ENCODE results near the gene TSEN15. TPM values are rescaled to one million over a fixed set of nuclear protein-coding genes. Genes with fewer than 3 reads are reported as not detected.
A peak's percentile ranks its signal among the peaks of the same experiment; 100 is the strongest.

The TSEN15 gene
- 88.7 and 97.5 TPM in 2 replicates for total RNA-seq (2022)
- percentile 91 among the genes with signal in this experiment for Bru-seq, nascent RNA
- BruChase-seq, experiment 1, labeled RNA remaining after a 6-hour chase, result percentile 85 among the genes with signal in this experiment
- percentile 95 among the genes with signal in this experiment for BruChase-seq, experiment 2, labeled RNA remaining after a 2-hour chase
- long read RNA-seq, transcript TSEN15-207 (5 exons, 1,834 nt), result minor isoform, 17 of 377 reads
- long read RNA-seq, transcript TSEN15-203 (4 exons, 1,844 nt), result minor isoform, 33 of 377 reads
- long read RNA-seq, transcript TSEN15-216 (5 exons, 1,986 nt), result major isoform, 250 of 377 reads
- long read RNA-seq, transcript TSEN15-208 (4 exons, 2,219 nt), result minor isoform, 41 of 377 reads
- long read RNA-seq, partial matches to known transcripts, result 4 of 377 reads
- long read RNA-seq, other reads (novel, unspliced or antisense), result 16 of 377 reads

DNA sequence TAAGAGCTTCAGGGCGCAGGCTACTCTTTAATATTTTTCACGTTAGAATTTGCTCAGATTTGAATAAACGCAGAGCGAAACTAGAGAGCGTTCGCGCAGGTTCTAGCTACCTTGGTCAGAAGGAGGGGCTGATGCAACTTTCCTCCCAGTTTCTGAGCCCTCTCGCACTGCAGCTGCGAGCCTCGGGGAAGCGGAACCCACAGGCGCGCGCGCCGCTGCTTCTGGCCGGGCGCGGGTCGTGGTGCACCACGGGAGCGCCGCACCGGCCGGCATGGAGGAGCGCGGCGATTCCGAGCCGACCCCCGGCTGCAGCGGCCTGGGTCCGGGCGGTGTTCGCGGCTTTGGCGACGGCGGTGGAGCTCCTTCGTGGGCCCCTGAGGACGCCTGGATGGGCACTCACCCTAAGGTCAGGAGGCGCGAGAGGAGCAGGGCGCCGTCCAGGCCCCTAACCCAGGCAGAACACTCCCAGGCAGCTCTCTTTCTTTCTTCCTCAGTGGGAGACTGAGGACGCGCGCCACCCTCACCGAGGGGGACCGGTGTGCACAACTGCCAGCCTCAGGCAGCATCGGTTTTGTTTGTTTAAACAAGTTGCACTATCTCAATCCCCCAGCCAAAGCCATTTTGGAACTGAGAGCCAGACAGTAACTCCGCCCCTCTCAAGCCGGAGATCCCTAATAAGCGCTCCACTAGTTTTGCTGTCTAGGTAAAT lies at the start of gene TSEN15:
TSS of gene TSEN15 (plus strand) at position 246 of the 709 bp plus-strand sequence. CDS start at position 272, 26 bp downstream.
- Mint-ChIP-seq H3K27me3 (ENCODE audit: insufficient read depth, unreplicated experiment) (peaks cover 22% of the 10 kb centered on the region), H3K4me3 (ENCODE audit: unreplicated experiment) (peak within 1 kb of the TSS; percentile 93), H3K4me1 (ENCODE audit: insufficient read depth, unreplicated experiment) (peaks cover 26% of the 10 kb centered on the region), H3K27ac (ENCODE audit: low read depth, unreplicated experiment) (peak within 1 kb of the TSS; percentile 98), H3K36me3 (ENCODE audit: insufficient read depth, unreplicated experiment) (peaks cover 12% of the 10 kb centered on the region), H3K9me3 (ENCODE audit: unreplicated experiment) (no peaks in the 10 kb centered on the region)
- TF ChIP-seq, protein P1, sequence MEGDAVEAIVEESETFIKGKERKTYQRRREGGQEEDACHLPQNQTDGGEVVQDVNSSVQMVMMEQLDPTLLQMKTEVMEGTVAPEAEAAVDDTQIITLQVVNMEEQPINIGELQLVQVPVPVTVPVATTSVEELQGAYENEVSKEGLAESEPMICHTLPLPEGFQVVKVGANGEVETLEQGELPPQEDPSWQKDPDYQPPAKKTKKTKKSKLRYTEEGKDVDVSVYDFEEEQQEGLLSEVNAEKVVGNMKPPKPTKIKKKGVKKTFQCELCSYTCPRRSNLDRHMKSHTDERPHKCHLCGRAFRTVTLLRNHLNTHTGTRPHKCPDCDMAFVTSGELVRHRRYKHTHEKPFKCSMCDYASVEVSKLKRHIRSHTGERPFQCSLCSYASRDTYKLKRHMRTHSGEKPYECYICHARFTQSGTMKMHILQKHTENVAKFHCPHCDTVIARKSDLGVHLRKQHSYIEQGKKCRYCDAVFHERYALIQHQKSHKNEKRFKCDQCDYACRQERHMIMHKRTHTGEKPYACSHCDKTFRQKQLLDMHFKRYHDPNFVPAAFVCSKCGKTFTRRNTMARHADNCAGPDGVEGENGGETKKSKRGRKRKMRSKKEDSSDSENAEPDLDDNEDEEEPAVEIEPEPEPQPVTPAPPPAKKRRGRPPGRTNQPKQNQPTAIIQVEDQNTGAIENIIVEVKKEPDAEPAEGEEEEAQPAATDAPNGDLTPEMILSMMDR (IDR thresholded peaks at IDR 0.05; ENCODE audit: unreplicated experiment), result no peak
- ChIA-PET POLR2A (interaction anchor here (0.6 to 3.2 kb wide), 24 partner anchors 9 to 1106 kb away, joined by 3 to 37 read pairs (median 5); partner anchors contain the start of genes ARPC5, C1orf21 and EDEM3), CTCF (interaction anchor here (0.6 to 2.1 kb wide), 12 partner anchors 9 to 640 kb away, joined by 3 to 7 read pairs (median 3); no protein-coding TSS in a partner anchor)
- no TSS peak for BruUV-seq (replicated peaks)
- intact Hi-C loops (cut with micrococcal nuclease), result no loop called here
- peak; percentile 94 for DNase-seq (ENCODE audit: unreplicated experiment)

DNA sequence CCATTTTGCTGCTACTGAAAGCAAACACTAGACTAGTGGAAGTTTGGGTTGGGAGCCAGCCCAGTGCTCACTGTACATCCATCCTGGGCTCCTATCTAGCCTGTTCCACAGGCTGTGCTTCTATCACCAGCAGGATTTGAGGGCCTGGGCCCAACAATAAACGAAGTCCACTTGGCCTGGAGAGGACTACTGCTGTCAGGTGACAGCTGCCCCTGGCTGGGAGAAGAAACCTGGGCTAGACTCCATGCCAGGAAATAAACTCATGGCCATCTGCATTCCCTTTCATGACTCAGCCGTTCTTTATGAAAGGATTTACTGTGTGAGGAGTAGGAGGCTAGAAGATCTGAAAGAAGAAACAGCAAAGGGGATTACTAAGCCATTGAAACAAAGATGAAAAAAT lies 49.5 kb upstream of the TSEN15 start:
- CTCF ChIA-PET, result no interaction called here
- no peaks in the 10 kb centered on the region for H3K36me3 Mint-ChIP-seq (ENCODE audit: insufficient read depth, unreplicated experiment)
- H3K27ac Mint-ChIP-seq (ENCODE audit: low read depth, unreplicated experiment), result no peak overlapping the region
- POLR2A ChIA-PET, result interaction anchor here (0.6 kb wide), 1 partner anchor 21 kb away, joined by 3 read pairs; no protein-coding TSS in a partner anchor
- intact Hi-C loops (cut with micrococcal nuclease), result no loop called here
- no peaks in the 10 kb centered on the region for H3K27me3 Mint-ChIP-seq (ENCODE audit: insufficient read depth, unreplicated experiment)
- peak; percentile 68 for DNase-seq (ENCODE audit: unreplicated experiment)
- H3K4me3 Mint-ChIP-seq (ENCODE audit: unreplicated experiment), result no peak overlapping the region
- H3K4me1 Mint-ChIP-seq (ENCODE audit: insufficient read depth, unreplicated experiment), result peaks cover 7% of the 10 kb centered on the region
- H3K9me3 Mint-ChIP-seq (ENCODE audit: unreplicated experiment), result no peaks in the 10 kb centered on the region
- no TSS peak for BruUV-seq (replicated peaks)
- TF ChIP-seq, protein P1 (IDR thresholded peaks at IDR 0.05; ENCODE audit: unreplicated experiment), result no peak

DNA sequence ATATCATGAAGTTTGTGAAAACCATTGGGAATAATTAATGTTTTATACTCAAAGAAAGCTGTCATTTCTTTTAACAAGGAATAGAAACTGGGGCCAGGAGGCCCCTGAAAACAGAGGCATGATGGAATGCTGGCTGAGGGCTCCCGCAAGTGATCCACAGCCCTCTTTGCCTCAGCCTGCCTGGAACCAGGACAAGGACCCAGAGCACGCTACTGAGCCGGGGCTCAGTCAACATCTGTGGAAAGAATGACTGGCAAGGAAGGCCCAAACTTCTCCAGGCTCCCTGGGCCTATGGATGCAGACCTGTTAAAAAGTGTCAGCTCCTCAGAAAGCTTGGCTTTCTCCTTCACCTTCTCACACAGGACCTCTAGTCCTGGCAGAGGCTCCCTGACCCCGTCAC lies 46.6 kb upstream of the TSEN15 start:
- H3K27ac Mint-ChIP-seq (ENCODE audit: low read depth, unreplicated experiment), result no peak overlapping the region
- no peaks in the 10 kb centered on the region for H3K9me3 Mint-ChIP-seq (ENCODE audit: unreplicated experiment)
- H3K4me3 Mint-ChIP-seq (ENCODE audit: unreplicated experiment), result no peak overlapping the region
- BruUV-seq (replicated peaks), result no TSS peak
- no peaks in the 10 kb centered on the region for H3K27me3 Mint-ChIP-seq (ENCODE audit: insufficient read depth, unreplicated experiment)
- peaks cover 7% of the 10 kb centered on the region for H3K4me1 Mint-ChIP-seq (ENCODE audit: insufficient read depth, unreplicated experiment)
- CTCF ChIA-PET, result interaction anchor here (1.6 to 1.8 kb wide), 2 partner anchors 18 to 26 kb away, joined by 5 to 6 read pairs; no protein-coding TSS in a partner anchor
- intact Hi-C loops (cut with micrococcal nuclease), result no loop called here
- POLR2A ChIA-PET, result no interaction called here
- no peaks in the 10 kb centered on the region for H3K36me3 Mint-ChIP-seq (ENCODE audit: insufficient read depth, unreplicated experiment)
- TF ChIP-seq, protein P1 (IDR thresholded peaks at IDR 0.05; ENCODE audit: unreplicated experiment), result no peak
- DNase-seq (ENCODE audit: unreplicated experiment), result no peak

DNA sequence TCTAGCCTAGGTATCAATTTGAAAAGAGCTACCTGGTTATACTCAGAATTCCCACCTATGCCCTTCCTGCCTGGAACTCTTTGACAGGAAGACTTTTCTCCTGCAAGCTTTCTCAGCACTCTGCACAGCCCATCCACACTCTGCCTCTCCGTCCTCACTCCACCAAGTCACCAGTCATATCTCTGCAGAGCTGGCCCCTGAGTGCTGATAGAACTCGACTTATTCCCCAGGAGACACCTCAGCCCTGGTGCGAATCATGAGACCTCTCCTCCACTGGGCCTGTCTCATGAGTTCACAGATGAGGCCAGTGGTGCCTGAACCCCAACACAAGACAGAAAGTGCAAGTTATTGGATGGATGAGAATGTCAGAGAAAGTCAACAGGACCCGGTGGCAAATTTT lies 46.0 kb upstream of the TSEN15 start:
- Mint-ChIP-seq H3K9me3 (ENCODE audit: unreplicated experiment) (no peaks in the 10 kb centered on the region), H3K27ac (ENCODE audit: low read depth, unreplicated experiment) (no peak overlapping the region), H3K36me3 (ENCODE audit: insufficient read depth, unreplicated experiment) (no peaks in the 10 kb centered on the region), H3K27me3 (ENCODE audit: insufficient read depth, unreplicated experiment) (no peaks in the 10 kb centered on the region), H3K4me3 (ENCODE audit: unreplicated experiment) (no peak overlapping the region), H3K4me1 (ENCODE audit: insufficient read depth, unreplicated experiment) (peaks cover 7% of the 10 kb centered on the region)
- ChIA-PET CTCF (interaction anchor here (1.4 to 1.8 kb wide), 3 partner anchors 10 to 26 kb away, joined by 3 to 6 read pairs (median 5); no protein-coding TSS in a partner anchor), POLR2A (interaction anchor here (0.9 kb wide), 1 partner anchor 10 kb away, joined by 3 read pairs; no protein-coding TSS in a partner anchor)
- TF ChIP-seq, protein P1 (IDR thresholded peaks at IDR 0.05; ENCODE audit: unreplicated experiment), result no peak
- intact Hi-C loops (cut with micrococcal nuclease), result no loop called here
- DNase-seq (ENCODE audit: unreplicated experiment), result no peak
- BruUV-seq (replicated peaks), result no TSS peak

Measured in MCF 10A (cell line).